GM19240 (cell line): ENCODE data around the gene RBM6.
"Not testable (repeated sequence)": the region's sequence is repeated elsewhere in the genome, so short reads cannot be mapped to it uniquely, and the experiment has no call there.

Experiments
- DNase-seq: peaks from one replicate; pipeline ENCODE4 v3.0.0; 2011; ENCODE audit warnings: low spot score; ENCODE audit not compliant: insufficient read length

Gene RBM6

DNA sequence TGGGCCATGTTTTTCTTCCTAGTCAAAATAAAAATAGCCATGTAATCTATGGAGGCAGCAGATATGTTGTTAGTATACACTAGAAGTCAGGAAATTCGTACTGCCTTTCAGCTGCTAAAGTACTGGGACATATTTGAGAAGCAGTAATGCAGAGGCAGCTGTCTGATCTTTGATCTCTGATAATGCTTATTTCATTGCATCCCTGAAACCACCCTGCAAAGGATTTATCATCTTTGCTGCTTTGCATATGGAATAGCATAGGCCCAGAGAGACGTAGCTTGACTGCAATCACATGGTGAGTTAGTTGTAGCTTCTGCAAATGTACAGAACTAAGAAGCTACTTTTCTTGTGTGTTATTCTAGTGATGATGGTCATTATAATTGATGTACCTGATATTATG is 52.4 kb downstream of the RBM6 start:
- DNase-seq: no peak

DNA sequence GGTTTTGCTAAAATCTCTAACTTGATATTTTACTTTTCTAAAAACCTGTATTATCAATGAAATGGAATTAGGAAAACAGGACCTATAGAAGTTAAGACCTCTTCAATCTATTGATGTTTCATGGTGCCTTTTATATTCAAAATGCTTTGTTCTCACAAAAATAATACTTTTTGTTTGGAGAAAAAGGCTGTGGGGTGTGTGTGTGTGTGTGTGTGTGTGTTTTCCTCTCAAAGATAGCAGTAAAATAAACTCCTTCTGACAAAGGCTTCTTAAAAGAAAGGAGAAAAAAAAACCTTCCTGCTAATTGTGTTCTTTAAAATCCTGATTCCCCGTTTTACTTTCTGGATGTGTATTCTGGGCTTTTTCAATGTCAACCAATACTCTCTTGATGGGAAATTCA is 54.5 kb downstream of the RBM6 start:
- no peak for DNase-seq

DNA sequence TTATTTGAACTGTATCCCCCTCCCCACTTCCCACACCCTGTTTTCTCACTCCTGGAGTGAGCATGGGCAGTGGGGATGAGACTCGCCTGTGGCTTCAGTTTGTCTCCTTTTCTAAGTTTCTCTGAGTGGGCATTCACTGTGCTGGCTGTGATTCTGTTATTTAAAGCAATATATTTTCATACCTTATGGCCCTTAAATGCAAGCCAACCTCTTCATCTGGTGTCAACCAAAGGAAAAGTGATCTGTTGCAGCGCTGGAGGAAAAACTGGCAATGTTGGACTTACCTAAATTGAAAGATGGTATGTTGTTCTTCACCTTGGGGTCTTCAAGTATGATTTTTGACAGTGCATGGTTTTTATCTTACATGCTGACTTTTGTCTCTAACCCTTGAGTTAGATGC is 56.1 kb downstream of the RBM6 start:
- DNase-seq: no peak

DNA sequence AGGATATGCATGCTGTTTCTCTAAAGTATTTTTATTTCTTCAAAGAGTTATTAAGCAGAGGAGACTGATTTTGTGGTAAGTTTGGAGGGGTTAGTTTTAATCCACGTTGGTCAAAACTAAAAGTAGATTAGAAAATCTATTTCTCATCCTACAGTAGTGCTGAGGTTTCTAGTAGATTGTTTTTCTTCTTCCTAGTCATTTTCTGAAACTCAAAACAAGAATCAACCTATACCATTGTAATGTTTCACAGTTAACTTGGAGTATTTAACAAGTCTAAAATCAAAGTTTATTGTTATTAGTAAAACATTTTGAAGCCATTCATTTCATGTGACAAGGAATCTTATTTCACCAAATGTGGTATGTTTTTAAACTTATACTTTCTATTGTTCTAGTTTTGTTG is 57.9 kb downstream of the RBM6 start:
- DNase-seq: no peak

DNA sequence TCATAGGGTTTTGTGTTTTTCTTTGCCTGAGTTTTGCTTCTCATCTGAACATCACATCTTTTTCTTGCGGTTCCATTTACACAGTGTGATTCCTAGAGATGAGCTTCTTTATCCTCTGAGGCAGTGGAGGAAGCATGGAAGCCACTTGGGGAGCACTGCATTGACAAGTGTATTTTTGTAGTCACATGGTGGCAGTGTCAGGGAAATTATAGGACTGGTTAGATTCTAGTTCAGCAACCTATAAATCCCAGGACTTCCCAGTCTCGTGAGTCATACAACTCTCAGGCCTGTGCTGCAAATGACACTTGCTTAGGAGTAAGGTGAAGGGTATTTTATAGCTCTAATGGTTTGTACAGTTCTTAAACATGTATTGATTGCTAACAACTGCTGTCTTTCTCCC is 58.4 kb downstream of the RBM6 start:
- DNase-seq: no peak

DNA sequence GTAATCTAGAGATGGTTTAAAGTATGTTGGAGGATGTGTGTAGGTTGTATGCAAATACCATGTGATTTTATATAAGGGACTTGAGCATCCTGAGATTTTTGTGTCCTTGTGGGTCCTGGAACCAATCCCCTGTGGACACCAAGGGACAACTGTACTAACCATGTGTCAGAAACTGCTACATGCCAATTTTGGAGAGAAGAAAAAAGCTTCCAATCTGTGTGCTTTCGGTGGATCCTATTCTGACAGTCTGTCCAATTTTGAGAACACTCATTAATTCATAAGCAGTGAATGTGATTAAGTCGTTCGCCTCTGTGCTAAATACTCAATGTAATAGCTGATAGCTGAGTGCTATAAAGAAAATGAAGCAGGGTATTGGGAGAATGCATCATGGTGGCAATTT is 61.6 kb downstream of the RBM6 start:
- no peak for DNase-seq

DNA sequence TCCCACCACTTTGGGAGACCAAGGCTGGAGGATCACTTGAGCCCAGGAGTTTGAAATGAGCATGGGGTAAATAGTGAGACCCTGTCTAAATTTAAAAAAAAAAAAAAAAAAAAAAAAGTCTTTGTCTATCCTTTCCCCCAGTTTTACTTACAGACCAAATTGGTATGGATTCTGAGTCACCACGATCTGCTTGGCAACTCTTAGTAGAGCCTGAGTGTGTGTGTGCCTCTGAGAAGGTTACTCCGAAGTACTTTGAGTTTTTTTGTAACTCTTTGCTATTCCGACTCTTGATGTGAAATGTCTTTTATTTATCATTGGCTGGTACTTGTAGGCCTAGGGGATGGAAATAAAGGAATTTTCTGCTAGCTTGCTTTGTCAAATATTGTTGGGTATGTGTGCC is 63.3 kb downstream of the RBM6 start:
- DNase-seq: no peak

DNA sequence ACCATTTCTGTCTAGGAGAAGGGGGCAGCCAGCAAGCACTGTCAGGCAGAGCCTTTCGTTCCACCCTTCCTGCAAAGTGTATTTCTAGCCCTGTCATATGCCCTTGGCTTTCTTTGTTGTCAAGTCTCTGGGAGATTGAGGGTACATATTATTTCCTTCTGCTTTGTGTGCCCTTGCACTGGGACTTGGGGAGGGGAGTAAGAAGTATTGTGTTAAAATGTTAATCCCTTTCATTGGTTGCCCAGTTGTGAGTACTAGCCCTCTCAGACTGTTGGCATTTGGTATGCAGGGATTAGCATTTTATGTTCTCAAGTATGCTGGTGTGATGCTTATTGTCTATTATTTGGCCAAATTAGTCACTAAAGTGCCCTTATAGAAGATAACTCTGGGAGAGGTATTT is 63.9 kb downstream of the RBM6 start:
- DNase-seq: no peak

DNA sequence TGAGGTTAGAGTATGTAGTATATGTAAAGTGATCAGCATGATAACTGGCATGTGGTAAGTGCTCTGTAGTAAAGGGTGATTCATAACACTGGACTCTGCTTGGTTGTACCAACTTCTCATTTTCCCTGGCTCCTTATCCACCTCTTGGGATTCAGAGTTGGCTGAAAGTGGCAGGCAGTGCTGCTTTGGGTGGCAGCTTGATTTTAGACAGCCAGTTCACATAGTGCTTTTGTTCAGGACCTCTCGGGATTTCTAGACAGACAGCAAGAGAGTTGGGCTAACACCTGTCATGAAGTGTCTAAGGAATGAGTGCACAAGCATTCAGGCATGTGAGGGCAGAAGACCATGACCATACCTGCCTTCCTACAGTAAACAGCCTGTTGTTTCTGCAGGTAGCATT is 69.0 kb downstream of the RBM6 start:
- DNase-seq: no peak

DNA sequence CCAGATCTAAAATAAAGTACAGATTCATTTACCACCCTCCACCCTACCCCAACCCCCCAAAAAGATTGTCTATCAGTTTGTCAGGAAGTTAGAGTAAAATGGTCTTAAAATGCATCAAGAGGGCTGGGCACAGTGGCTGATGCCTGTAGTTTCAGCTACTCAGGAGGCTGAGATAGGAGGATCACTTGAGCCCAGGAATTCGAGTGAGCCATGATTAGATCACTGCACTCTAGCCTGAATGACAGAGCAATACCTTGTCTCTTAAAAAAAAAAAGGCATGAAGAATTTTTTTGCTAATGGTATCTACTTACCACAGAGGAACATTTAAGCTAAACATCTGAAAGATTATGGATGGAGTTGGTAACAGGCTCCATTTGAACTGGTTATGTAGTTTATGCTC is 71.0 kb downstream of the RBM6 start:
- no peak for DNase-seq

DNA sequence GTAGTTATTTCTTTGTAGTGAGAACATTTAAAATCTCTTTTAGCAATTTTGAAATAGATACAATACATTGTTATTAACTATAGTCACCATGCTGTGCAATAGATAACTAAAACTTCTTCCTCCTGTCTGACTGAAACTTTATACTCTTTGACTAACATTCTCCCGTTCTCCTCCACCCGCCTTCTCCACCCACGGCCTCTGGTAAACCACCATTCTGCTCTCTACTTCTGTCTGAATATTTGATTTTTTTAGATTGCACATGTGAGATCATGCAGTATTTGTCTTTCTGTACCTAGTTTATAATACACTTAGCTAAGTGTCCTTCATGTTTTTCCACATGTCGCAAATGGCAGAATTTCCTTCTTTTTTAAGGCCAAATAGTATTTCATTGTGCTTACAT is 76.0 kb downstream of the RBM6 start:
- no peak for DNase-seq

DNA sequence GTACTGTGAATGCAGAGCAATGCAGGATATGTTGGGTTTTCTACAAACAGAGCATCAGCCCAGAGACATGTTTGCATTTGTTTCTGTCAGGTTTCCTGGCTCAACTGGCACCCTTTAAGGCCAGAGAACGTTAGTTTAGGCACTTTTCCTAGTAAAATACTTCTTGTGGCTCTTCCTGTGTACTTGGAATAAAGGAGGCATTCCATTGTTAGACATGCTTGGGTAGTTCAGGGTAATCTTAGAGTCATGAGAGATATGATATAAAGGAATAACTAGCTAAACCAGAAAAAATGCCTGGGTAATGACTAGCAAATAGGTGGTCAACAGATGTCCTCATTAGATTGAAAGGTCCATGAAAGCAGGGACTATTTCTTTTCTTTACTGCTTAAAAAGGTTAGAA is 88.4 kb downstream of the RBM6 start:
- no peak for DNase-seq

DNA sequence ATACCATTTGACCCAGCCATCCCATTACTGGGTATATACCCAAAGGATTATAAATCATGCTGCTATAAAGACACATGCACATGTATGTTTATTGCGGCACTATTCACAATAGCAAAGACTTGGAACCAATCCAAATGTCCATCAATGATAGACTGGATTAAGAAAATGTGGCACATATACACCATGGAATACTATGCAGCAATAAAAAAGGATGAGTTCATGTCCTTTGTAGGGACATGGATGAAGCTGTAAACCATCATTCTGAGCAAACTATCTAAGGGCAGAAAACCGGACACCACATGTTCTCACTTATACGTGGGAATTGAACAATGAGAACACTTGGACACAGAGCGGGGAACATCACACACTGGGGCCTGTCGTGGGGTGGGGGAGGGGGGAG is 91.3 kb downstream of the RBM6 start:
- DNase-seq: not testable (repeated sequence)

DNA sequence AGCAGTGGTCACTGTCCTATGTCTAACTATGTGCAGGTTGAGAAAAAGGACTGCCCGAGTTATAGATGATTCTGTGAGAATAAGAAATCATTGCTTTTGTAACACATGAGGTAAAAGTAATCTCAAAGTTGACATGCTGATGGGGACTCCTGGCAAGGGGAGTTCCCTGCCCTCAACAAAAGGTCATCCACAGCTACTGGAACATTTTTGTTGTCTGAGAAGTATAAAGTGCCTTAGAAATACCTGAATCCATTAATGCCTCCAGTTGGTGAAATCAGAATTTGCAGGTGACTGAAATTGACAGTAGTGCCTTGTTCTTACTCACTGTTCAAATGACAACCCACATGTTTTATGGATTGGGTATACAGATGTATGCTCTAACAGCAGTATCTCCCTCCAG is 105.0 kb downstream of the RBM6 start:
- no peak for DNase-seq

DNA sequence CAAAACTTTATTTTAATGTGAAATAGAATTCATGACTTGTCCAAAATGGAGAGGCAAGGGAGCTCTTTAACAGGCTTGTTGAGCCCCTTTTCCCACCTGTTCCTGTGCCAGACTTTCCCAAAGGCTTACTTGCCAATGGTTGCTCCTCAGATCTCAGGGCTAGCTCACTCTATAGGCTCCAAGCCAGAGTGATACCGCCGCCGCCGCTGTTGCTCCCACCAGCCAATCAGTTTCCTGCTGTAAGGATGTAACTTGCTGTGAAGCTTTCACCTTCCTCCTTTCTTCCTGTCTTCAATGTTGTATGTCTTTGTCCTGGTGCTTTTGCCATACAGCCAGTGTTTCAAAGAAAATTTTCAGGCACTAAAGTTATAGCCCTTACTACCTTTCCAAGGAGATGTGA is 107.5 kb downstream of the RBM6 start:
- no peak for DNase-seq

DNA sequence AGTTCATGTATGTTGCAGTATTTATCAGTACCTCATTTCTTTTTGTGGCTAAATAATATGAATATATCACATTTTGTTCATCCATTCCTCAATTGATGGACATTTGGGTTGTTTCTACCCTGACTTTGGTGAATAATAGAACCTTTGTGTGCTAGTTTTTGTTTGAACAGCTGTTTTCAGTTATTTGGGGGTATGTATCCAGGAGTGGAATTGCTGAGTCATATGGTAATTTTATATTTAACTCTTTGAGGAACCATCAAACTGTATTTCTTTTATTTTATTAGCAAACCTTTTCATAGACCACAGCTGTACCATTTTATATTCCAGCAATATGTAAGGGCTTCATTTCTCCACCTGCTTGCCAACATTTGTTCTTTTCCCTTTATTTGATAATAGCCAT is 110.4 kb downstream of the RBM6 start:
- no peak for DNase-seq

DNA sequence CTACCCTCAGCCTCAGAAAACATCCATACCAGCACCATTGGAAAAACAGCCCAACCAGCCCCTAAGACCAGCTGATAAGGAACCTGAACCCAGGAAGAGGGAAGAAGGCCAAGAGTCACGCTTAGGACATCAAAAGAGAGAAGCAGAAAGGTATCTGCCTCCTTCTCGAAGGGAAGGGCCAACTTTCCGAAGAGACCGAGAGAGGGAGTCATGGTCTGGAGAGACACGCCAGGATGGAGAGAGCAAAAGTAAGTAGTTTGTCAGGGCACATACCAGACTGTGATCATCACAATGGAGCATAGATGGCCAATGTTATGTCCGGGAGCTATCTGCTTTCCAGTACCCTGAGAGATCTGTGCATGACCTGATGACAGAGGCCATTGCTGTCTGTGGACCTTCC is 117.8 kb downstream of the RBM6 start:
- DNase-seq: no peak

DNA sequence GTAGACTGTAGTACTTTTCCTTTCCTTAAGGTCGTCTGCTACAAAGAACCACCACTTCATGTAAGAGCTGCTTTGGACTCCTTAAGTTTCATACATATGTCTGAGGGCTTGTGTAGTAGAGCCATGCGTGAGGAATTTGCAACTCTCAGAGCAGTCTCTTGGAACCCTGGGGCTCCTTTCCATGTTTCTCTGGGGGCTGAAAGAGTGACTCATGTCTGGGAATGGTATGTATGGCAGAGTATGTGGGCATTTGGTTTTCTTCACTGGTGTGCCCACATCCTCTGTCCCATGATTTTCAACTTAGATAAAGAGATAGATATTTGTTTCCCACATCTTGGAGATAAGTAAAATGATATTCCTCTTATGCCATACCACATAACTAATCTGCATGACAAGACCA is 128.2 kb downstream of the RBM6 start:
- no peak for DNase-seq

DNA sequence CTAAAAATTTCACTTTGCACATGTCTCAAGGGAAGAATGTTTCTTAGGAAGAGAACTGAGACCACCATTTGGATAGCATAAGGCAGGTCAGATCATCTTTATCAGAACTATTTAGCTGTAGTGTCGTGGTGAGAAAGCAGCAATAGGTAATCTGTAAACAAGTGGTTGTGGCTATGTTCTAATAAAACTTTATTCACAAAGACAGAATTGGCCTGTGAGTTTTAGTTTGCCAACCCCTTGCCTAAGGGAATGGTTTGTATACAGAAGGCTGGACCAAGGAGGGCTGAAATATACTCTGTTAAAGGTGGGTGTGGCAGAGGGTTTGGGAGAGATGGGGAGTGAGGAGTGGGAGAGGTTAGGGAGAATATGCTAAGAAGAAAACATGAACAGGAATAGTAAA is 138.1 kb downstream of the RBM6 start:
- no peak for DNase-seq

DNA sequence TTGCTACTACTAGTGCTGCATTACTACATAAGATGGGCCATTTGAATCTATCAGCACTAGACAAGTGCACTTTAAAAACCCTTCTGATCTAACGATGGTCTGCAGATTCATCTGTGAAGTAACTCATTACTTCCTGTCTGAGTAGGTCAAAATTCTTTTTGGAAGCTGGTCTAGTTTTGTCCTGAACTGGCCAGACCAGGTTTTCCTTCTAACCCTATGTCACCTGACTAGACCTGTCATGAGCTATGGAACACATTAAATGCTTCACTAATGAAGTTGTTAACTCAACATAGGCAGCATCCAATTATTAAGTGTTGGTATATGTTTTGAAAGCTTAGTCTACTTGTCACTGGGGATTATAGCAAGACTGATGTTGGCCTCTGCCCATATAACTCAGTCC is 138.7 kb downstream of the RBM6 start:
- DNase-seq: no peak

DNA sequence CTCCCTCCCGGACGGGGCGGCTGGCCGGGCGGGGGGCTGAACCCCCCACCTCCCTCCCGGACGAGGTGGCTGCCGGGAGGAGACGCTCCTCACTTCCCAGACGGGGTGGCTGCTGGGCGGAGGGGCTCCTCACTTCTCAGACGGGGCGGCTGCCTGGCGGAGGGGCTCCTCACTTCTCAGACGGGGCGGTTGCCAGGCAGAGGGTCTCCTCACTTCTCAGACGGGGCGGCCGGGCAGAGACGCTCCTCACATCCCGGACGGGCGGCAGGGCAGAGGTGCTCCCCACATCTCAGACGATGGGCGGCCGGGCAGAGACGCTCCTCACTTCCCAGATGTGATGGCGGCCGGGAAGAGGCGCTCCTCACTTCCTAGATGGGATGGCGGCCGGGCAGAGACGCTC is 145.0 kb downstream of the RBM6 start:
- not testable (repeated sequence) for DNase-seq

DNA sequence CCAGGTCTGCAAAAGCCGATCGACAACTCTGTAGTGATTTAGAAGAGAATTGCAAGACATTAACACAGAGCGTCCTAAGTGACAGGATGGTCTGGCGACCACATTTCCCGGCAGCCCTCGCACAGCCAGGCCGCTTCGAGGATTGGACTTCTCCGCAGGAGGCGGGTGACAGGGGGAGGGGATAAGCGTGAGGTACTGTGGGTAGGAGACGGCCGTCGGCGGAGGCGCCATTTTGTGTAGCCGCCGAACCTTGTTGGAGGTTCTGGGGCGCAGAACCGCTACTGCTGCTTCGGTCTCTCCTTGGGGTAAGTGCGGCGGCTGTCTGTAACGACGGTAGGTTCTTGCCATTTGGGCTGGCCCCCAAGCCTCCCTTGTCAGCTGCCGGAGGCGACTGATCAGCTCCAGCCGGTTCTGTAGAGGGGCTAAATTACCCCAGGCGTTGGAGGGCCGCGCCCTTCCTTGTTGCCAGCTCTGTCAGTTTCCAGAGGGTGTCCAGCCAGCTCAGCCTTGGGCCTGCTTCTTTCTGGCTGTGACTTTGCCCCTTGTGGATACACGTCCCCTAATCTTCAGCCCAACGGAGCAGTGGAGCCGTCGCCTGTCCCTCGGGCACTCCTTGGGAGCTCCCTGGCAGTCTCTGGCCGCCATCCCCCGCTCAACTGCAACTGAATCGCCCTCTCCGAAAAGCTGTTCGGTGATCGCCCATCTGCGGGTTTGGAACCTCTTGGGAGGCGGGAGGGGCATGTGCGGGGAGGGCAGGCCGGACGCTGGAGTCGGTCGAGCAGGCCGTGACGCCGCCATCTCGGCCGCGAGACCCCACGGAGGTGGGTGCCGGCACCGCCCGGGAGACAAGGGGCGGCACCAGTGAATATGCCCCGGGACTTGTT is 149.0 kb downstream of the RBM6 start, which contains the start of gene RBM5:
Gene RBM5 (plus strand): TSS at position 195 of the 884 bp plus-strand sequence. CDS start 1,516 bp downstream, outside the sequence.
- DNase-seq: peak; percentile 97

DNA sequence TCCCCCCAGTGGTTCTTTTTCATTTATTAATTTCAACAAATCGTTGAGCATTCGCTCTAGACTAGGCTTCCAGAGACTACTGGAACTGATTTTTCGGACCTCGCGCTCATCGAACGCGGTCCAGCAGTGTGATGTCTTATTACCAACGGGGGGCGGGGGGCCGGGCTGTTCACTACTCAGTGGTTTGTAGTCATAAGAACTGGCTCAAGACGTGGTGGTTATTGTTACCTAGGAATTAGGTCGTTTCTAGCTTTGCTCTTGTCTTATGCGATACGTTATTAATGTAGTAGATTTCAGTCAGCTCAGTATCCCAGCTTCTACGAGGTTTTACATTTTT is 149.6 kb downstream of the RBM6 start:
- no peak for DNase-seq

DNA sequence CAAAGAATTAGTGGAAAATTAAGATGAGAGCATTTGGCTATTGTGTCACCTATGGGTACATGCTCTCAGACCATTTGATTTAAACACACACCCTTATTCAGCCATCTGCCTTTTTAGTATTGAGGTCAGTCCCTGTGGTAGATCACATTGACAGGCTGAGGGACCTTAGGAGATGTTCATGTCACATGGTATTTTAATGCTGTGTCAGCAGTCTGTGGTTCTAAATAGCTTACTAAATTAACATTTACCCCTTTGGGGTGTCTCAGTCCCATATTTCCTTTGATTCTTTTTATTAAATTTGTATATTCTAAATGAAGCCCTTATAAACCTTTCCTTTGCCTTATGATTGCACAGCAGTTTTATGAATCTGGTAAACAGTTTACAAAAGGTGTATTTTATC is 151.0 kb downstream of the RBM6 start:
- DNase-seq: no peak
